SJSA1 (cell line): Measurements from ENCODE around the gene STXBP4. TPM values are rescaled to one million over a fixed set of nuclear protein-coding genes. Genes with fewer than 3 reads are reported as not detected.

Experiments
- DNase-seq, 2 experiments: peaks; one replicate each; pipeline ENCODE4 v3.0.0-alpha.2; 2015 to 2020; ENCODE audit warnings: low spot score in 2 of 2, low read depth in 1 of 2
- H3K27ac ChIP-seq: fragments of 250-450 bp; sonication (Bioruptor Pico); 2 replicates; pipeline ENCODE4 v1.5.1; 2020; ENCODE audit warnings: mild to moderate bottlenecking, moderate library complexity
- H3K27me3 ChIP-seq: fragments of 250-450 bp; sonication (Bioruptor Pico); replicated peaks from 2 replicates; pipeline ENCODE4 v1.5.1; 2020; ENCODE audit warnings: mild to moderate bottlenecking, moderate library complexity
- H3K36me3 ChIP-seq: fragments of 250-450 bp; sonication (Bioruptor Pico); 2 replicates; pipeline ENCODE4 v1.5.1; 2020; ENCODE audit warnings: mild to moderate bottlenecking
- H3K4me1 ChIP-seq: fragments of 250-450 bp; sonication (Bioruptor Pico); replicated peaks from 2 replicates; pipeline ENCODE4 v1.6.1; 2021; ENCODE audit warnings: mild to moderate bottlenecking
- H3K4me3 ChIP-seq: fragments of 250-450 bp; sonication (Bioruptor Pico); 2 replicates; pipeline ENCODE4 v1.5.1; 2020; ENCODE audit warnings: mild to moderate bottlenecking
- H3K9me3 ChIP-seq: fragments of 250-450 bp; sonication (Bioruptor Pico); replicated peaks from 2 replicates; pipeline ENCODE4 v1.5.1; 2020; ENCODE audit warnings: mild to moderate bottlenecking
- total RNA-seq: library from RNA; depleted of rRNA; stranded (reverse); fragments of >200 nt; shearing (Covaris generic); gene quantifications from 2 replicates; pipeline ENCODE4 v1.2.3, GENCODE V29; 2014

Gene STXBP4
- total RNA-seq, 1 experiment from 2014 or later = 29.1 TPM

- Histone ChIP-seq H3K9me3 (0 out of 2 replicates have a peak, but pooled peaks cover 2% of the 10 kb centered on the region), H3K4me3 (no peak overlapping the region), H3K27ac (no peak overlapping the region), H3K27me3 (no peaks in the 10 kb centered on the region), H3K36me3 (no peaks in the 10 kb centered on the region), H3K4me1 (no peaks in the 10 kb centered on the region)
- no peak for DNase-seq
Observed at GRCh38 chr17:54977744-54978143, 9.2 kb downstream of the STXBP4 start.

- H3K4me1 ChIP-seq = no peaks in the 10 kb centered on the region
- no peaks in the 10 kb centered on the region for H3K36me3 ChIP-seq
- 0 out of 2 replicates have a peak, but pooled peaks cover 2% of the 10 kb centered on the region for H3K9me3 ChIP-seq
- H3K27me3 ChIP-seq = no peaks in the 10 kb centered on the region
- no peak overlapping the region for H3K4me3 ChIP-seq
- no peak overlapping the region for H3K27ac ChIP-seq
- DNase-seq = no peak
Observed at GRCh38 chr17:54979657-54980056, 11.1 kb downstream of the STXBP4 start.

- H3K4me1 ChIP-seq = no peaks in the 10 kb centered on the region
- no peak overlapping the region for H3K4me3 ChIP-seq
- DNase-seq = no peak
- 0 out of 2 replicates have a peak, but pooled peaks cover 2% of the 10 kb centered on the region for H3K9me3 ChIP-seq
- no peaks in the 10 kb centered on the region for H3K27me3 ChIP-seq
- no peak overlapping the region for H3K27ac ChIP-seq
- H3K36me3 ChIP-seq = no peaks in the 10 kb centered on the region
Observed at GRCh38 chr17:54980375-54980774, 11.8 kb downstream of the STXBP4 start.

DNA sequence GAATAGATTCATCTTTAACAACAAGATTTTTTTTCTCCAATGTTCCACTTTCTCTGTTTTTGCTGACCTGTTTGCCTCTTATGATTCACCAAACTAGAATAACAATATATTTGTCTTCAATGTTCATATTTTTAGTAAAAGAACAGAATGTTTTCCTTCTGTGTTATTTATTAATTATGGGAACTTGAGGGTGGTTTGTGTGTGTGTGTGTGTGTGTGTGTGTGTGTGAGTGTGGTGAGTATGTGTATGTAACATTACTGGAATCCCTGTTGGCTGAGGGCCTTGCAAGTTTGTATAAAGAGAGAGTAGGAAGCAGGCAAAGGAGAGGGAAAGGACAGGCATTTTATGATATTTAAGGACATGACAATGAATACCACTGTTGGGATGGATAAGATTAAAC, 13.8 kb downstream of the STXBP4 start:
- no peak for DNase-seq
- Histone ChIP-seq H3K36me3 (peaks cover 5% of the 10 kb centered on the region; the same call in 1 of the 2 replicates), H3K9me3 (0 out of 2 replicates have a peak, but pooled peaks cover 2% of the 10 kb centered on the region), H3K27me3 (no peaks in the 10 kb centered on the region), H3K4me3 (no peak overlapping the region), H3K27ac (no peak overlapping the region), H3K4me1 (no peaks in the 10 kb centered on the region)

DNA sequence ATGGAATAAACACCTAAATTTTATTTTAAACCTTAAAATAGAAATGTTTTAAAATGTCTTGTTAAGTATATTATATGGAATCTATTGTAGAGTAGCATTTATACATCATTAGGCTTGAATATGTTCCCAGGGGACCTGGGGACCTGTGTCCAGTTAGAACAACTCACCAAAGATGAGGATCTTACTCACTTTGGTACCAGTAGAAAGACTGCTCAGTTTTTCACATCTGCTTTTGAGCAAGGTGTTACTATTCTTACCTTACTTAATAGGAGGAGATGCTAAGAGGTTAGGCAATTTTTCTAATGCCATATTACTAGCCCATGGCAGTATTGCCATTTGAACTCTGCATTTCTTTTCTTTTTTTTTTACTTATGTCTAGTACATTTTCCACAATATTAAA, 14.7 kb downstream of the STXBP4 start:
- no peak overlapping the region for H3K27ac ChIP-seq
- peaks cover 5% of the 10 kb centered on the region; the same call in 1 of the 2 replicates for H3K36me3 ChIP-seq
- no peak for DNase-seq
- 0 out of 2 replicates have a peak, but pooled peaks cover 2% of the 10 kb centered on the region for H3K9me3 ChIP-seq
- no peaks in the 10 kb centered on the region for H3K27me3 ChIP-seq
- H3K4me1 ChIP-seq = no peaks in the 10 kb centered on the region
- H3K4me3 ChIP-seq = no peak overlapping the region

GRCh38 chr17:54985476-54985875, 16.9 kb downstream of the STXBP4 start:
- no peaks in the 10 kb centered on the region for H3K4me1 ChIP-seq

GRCh38 chr17:54990118-54990517, 21.6 kb downstream of the STXBP4 start:
- Histone ChIP-seq H3K27me3 (no peaks in the 10 kb centered on the region), H3K36me3 (peaks cover 10% of the 10 kb centered on the region), H3K4me1 (no peaks in the 10 kb centered on the region), H3K4me3 (no peak overlapping the region), H3K27ac (no peak overlapping the region), H3K9me3 (no peaks in the 10 kb centered on the region)
- no peak for DNase-seq

More at GRCh38 chr17:54985476-54985875, 16.9 kb downstream of the STXBP4 start:
- Histone ChIP-seq H3K27me3 (no peaks in the 10 kb centered on the region), H3K9me3 (0 out of 2 replicates have a peak, but pooled peaks cover 2% of the 10 kb centered on the region), H3K4me3 (no peak overlapping the region), H3K36me3 (peaks cover 5% of the 10 kb centered on the region; the same call in 1 of the 2 replicates), H3K27ac (no peak overlapping the region)
- no peak for DNase-seq

DNA sequence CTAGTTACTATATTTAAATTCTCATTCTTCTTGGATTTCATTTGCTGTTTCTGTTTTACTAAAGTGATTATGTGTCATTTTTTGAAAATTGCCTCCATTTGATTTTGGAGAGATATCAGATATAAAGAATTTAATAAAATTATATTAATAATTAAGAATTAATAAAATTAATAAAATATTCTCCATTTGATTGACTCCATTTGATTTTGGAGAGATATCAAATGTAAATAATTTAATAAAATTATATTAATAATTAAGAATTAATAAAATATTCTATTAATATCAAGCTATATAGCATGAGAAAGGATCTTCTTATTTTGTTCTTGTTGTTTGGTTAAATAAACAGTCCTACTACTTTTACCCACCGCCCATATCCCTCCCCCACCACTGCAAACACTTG, 23.0 kb downstream of the STXBP4 start:
- Histone ChIP-seq H3K27me3 (no peaks in the 10 kb centered on the region), H3K4me3 (no peak overlapping the region), H3K27ac (no peak overlapping the region), H3K4me1 (no peaks in the 10 kb centered on the region), H3K36me3 (peaks cover 10% of the 10 kb centered on the region), H3K9me3 (no peaks in the 10 kb centered on the region)
- DNase-seq = no peak

DNA sequence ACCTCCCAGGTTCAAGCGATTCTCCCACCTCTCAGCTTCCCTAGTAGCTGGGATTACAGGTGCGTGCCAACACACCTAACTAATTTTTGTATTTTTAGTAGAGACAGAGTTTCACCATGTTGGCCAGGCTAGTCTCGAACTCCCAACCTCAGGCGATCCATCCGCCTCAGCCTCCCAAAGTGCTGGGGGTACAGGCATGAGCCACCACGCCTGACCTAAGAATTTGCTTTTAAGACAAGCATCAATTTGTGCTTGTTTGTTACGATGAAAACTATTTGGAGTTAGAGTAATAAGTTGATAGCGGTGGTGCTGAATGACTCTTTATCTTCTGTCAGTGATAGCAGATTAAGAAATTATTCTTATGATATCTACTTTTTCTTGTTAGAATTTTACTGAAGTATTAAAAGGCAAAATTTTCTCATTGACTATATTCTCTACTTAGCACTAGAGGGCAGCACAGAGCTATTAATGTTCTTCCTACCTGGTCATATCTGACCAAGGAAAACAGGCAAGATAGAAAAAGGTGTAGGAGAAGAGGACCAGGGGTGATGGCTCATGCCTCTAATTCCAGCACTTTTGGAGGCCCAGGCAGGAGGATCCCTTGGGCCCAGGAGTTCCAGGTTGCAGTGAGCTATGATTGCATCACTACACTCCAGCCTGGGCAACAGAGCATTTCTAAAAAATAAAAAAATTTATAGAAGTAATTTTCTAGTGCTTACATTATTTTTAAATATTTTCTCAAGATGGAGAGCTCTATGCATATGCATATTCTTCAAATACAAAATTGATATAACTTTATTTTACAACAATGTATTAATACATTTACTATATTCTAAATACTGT, 24.5 kb downstream of the STXBP4 start:
- no peak overlapping the region for H3K4me3 ChIP-seq
- peak in 1 of 2 experiments; percentile 41 for DNase-seq

GRCh38 chr17:54996441-54996840, 27.9 kb downstream of the STXBP4 start:
- no peaks in the 10 kb centered on the region for H3K9me3 ChIP-seq
- no peaks in the 10 kb centered on the region for H3K4me1 ChIP-seq
- H3K27me3 ChIP-seq = no peaks in the 10 kb centered on the region
- no peak for DNase-seq
- H3K27ac ChIP-seq = no peak overlapping the region
- H3K4me3 ChIP-seq = no peak overlapping the region
- peaks cover 10% of the 10 kb centered on the region for H3K36me3 ChIP-seq

More for the DNA sequence above, 24.5 kb downstream of the STXBP4 start:
- Histone ChIP-seq H3K36me3 (peaks cover 6% of the 10 kb centered on the region), H3K27ac (no peak overlapping the region), H3K9me3 (no peaks in the 10 kb centered on the region), H3K27me3 (no peaks in the 10 kb centered on the region), H3K4me1 (no peaks in the 10 kb centered on the region)

DNA sequence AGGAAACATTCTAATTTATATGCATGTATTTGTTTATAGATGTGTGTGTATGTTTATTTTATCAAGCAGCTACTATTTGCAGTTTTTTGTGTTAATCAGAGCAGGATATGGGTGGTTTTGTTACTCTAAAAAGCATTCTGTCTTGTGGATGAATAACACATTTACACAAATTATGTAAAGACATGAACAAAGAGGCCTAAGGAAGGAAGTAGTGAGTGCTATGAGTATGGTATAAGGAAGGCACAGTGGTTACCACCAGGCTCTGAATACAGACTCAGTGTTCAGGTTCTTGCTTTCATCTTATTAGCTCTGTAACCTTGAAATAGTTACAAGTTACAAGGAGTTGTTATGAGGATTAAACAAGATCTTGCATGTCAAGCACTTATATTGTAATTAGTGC, 33.9 kb downstream of the STXBP4 start:
- Histone ChIP-seq H3K9me3 (no peaks in the 10 kb centered on the region), H3K4me3 (no peak overlapping the region), H3K36me3 (peaks cover 11% of the 10 kb centered on the region), H3K4me1 (no peaks in the 10 kb centered on the region), H3K27me3 (no peaks in the 10 kb centered on the region), H3K27ac (no peak overlapping the region)
- no peak for DNase-seq

DNA sequence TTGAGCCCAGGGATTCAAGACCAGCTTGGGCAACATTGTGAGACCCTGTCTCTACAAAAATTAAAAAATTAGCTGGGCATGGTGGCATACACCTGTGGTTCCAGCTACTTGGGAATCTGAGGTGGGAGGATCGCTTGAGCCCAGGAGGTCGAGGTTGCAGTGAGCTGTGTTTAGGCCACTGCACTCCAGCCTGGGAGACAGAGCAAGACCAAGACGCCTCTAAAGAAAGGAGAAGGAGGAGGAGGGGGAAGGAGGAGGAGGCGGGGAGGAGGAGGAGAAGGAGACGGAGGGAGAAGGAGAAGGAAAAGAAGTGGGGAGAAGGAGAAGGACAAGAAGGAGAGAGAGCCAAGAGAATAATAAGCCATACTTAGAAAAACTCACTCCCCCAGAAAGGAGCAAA, 35.9 kb downstream of the STXBP4 start:
- Histone ChIP-seq H3K9me3 (no peaks in the 10 kb centered on the region), H3K36me3 (peaks cover 19% of the 10 kb centered on the region), H3K27me3 (no peaks in the 10 kb centered on the region), H3K27ac (no peak overlapping the region), H3K4me1 (no peaks in the 10 kb centered on the region), H3K4me3 (no peak overlapping the region)
- no peak for DNase-seq

DNA sequence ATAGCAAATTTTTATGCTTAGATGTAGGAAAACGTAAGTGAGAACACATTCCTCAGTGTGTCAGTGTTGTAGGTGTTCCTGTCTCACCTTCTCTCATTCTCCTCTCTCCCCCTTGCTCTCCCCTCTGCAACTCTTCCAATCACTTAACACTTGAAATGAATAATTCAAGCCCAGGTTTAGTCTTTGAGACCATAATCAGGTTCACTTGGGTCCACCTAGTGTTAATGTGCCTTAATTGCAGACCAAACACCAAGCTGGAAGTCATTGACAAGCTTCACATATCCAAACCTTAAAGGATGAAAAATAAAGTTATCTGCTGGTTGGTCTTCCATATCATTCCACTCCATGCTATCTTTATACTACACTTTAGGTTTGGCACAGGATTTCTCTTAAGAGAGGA, 37.0 kb downstream of the STXBP4 start:
- Histone ChIP-seq H3K27me3 (no peaks in the 10 kb centered on the region), H3K27ac (no peak overlapping the region), H3K36me3 (peaks cover 15% of the 10 kb centered on the region; the same call in 1 of the 2 replicates), H3K9me3 (no peaks in the 10 kb centered on the region), H3K4me3 (no peak overlapping the region), H3K4me1 (no peaks in the 10 kb centered on the region)
- no peak for DNase-seq

- H3K27ac ChIP-seq = no peak overlapping the region
- DNase-seq = no peak
- no peaks in the 10 kb centered on the region for H3K36me3 ChIP-seq
- H3K4me3 ChIP-seq = no peak overlapping the region
- H3K27me3 ChIP-seq = no peaks in the 10 kb centered on the region
- no peaks in the 10 kb centered on the region for H3K4me1 ChIP-seq
- H3K9me3 ChIP-seq = no peaks in the 10 kb centered on the region
Observed at GRCh38 chr17:55023626-55024025, 55.1 kb downstream of the STXBP4 start.
